GM12878 (cell line): ENCODE data around the gene LRP1B. TPM values are rescaled to one million over a fixed set of nuclear protein-coding genes. Genes with fewer than 3 reads are reported as not detected.

ENCODE experiments used
- ATAC-seq: fragments of 200-7000 bp; cut with Tn5 transposase; 3 replicates; pipeline ENCODE4 v1.9.1; 2020; ENCODE audit warnings: mild to moderate bottlenecking, moderate library complexity
- BruUV-seq: library from RNA; stranded (reverse); fragments of 400-500 nt; replicated peaks from 2 replicates; lab custom pipeline; 2021; lab: Mats Ljungman, UMichigan
- CTCF ChIA-PET: fragments of 300-600 bp; sonication (Branson Sonifier 250); formaldehyde crosslinking; extraction: SDS; loops from one replicate; lab custom pipeline; 2021; ENCODE audit warnings: inconsistent platforms; lab: Yijun Ruan, JAX
- POLR2A ChIA-PET: fragments of 350-600 bp; formaldehyde crosslinking; extraction: SDS; loops from one replicate; lab custom pipeline; 2021; ENCODE audit warnings: inconsistent platforms; lab: Charles Lee
- RAD21 ChIA-PET: fragments of 300-600 bp; sonication (Branson Sonifier 250); formaldehyde crosslinking; loops from one replicate; lab custom pipeline; 2023; ENCODE audit warnings: antibody characterized with exemption; ENCODE audit not compliant: unreplicated experiment; lab: Charles Lee
- SMC1A ChIA-PET: fragments of 300-600 bp; sonication (Branson Sonifier 250); formaldehyde crosslinking; loops from one replicate; lab custom pipeline; 2023; ENCODE audit not compliant: unreplicated experiment, uncharacterized antibody; lab: Charles Lee
- DNase-seq: peaks from one replicate; pipeline ENCODE4 v3.0.0-alpha.2; 2011; ENCODE audit warnings: low read depth, low spot score
- FAIRE-seq: peaks from 3 replicates; lab custom pipeline; 2011; peaks lifted over from hg19 to GRCh38; lab: Jason Lieb, UNC
- H2AFZ ChIP-seq: 2 replicates; pipeline ENCODE4 v1.6.0; 2011; ENCODE audit warnings: low read depth, low read length, control low read depth; ENCODE audit not compliant: control insufficient read depth
- H3K27ac ChIP-seq: 2 replicates; pipeline ENCODE4 v1.5.1; 2011; ENCODE audit warnings: control low read depth; ENCODE audit not compliant: control insufficient read depth, insufficient read depth
- H3K27me3 ChIP-seq, 2 experiments: replicated peaks in 1 of 2; 2 replicates each; pipeline versions ENCODE4 v1.6.0 to v1.6.1; 2011; ENCODE audit warnings: low read length in 1 of 2; ENCODE audit not compliant: control insufficient read depth in 2 of 2, insufficient read depth in 2 of 2
- H3K36me3 ChIP-seq, 2 experiments: 2 replicates each; pipeline ENCODE4 v1.5.1; 2011; ENCODE audit warnings: low read length in 1 of 2; ENCODE audit not compliant: control insufficient read depth in 2 of 2, insufficient read depth in 2 of 2
- H3K4me1 ChIP-seq: 2 replicates; pipeline ENCODE4 v1.6.1; 2011; ENCODE audit warnings: mild to moderate bottlenecking, low read length, moderate library complexity, mixed read lengths; ENCODE audit not compliant: control insufficient read depth, insufficient read depth
- H3K4me2 ChIP-seq: 2 replicates; pipeline ENCODE4 v1.6.0; 2011; ENCODE audit warnings: control low read depth; ENCODE audit not compliant: control insufficient read depth, insufficient read depth
- H3K4me3 ChIP-seq: fragments of 200-600 bp; sonication (generic); 2 replicates; pipeline ENCODE4 v1.5.1; 2016
- H3K79me2 ChIP-seq: 2 replicates; pipeline ENCODE4 v1.6.0; 2011; ENCODE audit warnings: low read length; ENCODE audit not compliant: control insufficient read depth, insufficient read depth
- H3K9ac ChIP-seq: 2 replicates; pipeline ENCODE4 v1.8.0; 2011; ENCODE audit warnings: low read length, control low read depth, mixed read lengths; ENCODE audit not compliant: control insufficient read depth, insufficient read depth
- H3K9me3 ChIP-seq: replicated peaks from 3 replicates; pipeline ENCODE4 v1.5.1; 2011; ENCODE audit warnings: mild to moderate bottlenecking, low read length; ENCODE audit not compliant: control insufficient read depth, insufficient read depth
- H4K20me1 ChIP-seq: 2 replicates; pipeline ENCODE4 v1.6.0; 2011; ENCODE audit not compliant: control insufficient read depth, insufficient read depth
- CUX1 ChIP-seq: IDR thresholded peaks from 2 replicates; pipeline ENCODE4 v1.6.1; 2012; ENCODE audit warnings: improper control_type of control experiment, low read depth, low read length; ENCODE audit not compliant: insufficient replicate concordance
- POLR2AphosphoS2 ChIP-seq: IDR thresholded peaks from 2 replicates; pipeline ENCODE4 v1.6.1; 2011; ENCODE audit warnings: low read depth, mild to moderate bottlenecking, low read length, improper control_type of control experiment, moderate library complexity
- ZBTB33 ChIP-seq: fragments of 450-650 bp; IDR thresholded peaks from 2 replicates; pipeline ENCODE4 v1.6.1; 2017; ENCODE audit warnings: mild to moderate bottlenecking
- WGBS: methylation state at CpG from one replicate; pipeline ENCODE4 v1.1.6; 2016; ENCODE audit warnings: low lambda C conversion rate; ENCODE audit not compliant: insufficient replicate concordance, insufficient coverage; ENCODE audit errors: missing lambda C conversion rate; 5-methylcytosine and 5-hydroxymethylcytosine counted together
- in situ Hi-C: fragments of 300-500 bp; cut with MboI; formaldehyde crosslinking; loops from 9 replicates; pipeline ENCODE4 v1.14.3; 2018; ENCODE audit warnings: mixed read lengths
- intact Hi-C: fragments of 100-400 bp; cut with micrococcal nuclease; formaldehyde crosslinking; loops from one replicate; pipeline ENCODE4 v1.14.2; 2022; ENCODE audit not compliant: unreplicated experiment
- polyA plus RNA-seq, 11 experiments: library from polyadenylated mRNA; depleted of rRNA in 4 of 11; unstranded in 6 of 11; stranded (reverse) in 5 of 11; fragments of >200 nt; fragmentation: Nextera tagmentation in 4 of 11; fragmentation: Illumina TruSeq in 1 of 11; extraction: Ambion mirVana in 4 of 11; extraction: Trizol in 1 of 11; gene quantifications; 1 replicate in 1 of 11; 2 replicates in 10 of 11; pipeline versions ENCODE4 v1.2.1 to v1.2.3, GENCODE V29; 2011 to 2016; ENCODE audit warnings: inconsistent platforms in 2 of 11, missing spikeins in 2 of 11, low read depth in 1 of 11
- total RNA-seq, 4 experiments: library from RNA; depleted of rRNA in 3 of 4; stranded (reverse); fragments of >200 nt in 3 of 4; fragmentation: Illumina TruSeq in 1 of 4; extraction: Trizol in 1 of 4; gene quantifications; 2 replicates each; pipeline versions ENCODE4 v1.2.1 to v1.2.3, GENCODE V29; 2013 to 2021

Gene LRP1B
- total and polyA plus RNA-seq, 10 of the 15 experiments (the other 5 are each of a cell fraction or from before 2014, with no cell fraction given) = under 0.01 to 0.06 (median 0.03) TPM; not detected in 5

- TF ChIP-seq POLR2AphosphoS2 (no peak), ZBTB33 (no peak)
These were observed 1115.3 kb downstream of the LRP1B start (continued) for GRCh38 chr2:141015341-141016047.

DNA sequence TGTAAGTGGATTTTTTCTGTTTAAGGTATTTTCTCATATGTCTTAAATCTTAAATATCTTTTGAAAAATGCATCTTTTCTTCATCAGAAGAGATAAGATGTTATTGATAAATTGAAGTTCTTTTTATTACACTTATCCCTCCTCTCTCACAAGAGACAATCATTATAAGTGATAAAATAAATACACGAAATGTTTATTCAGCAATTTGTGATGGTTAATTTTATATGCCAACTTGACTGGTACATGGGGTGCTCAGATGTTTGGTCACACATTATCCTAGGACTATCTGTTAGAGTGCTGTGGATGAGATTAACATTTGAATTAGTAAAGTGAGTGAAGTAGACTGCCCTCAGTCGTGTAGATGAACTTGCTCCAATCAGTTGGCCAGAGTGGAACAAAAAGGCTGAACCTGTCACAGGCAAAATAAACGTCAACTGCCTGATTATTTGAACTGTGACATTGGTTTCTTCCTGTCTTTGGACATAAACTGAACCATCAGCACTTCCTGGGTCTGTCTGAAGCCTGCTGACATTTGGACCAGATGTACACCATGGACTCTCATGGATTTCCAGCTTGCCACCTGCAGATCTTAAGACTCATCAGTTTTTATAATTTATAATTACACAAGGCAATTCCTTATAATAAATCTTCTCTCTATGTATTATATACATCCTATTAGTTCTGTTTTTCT lies 1126.7 kb downstream of the LRP1B start:
- no peaks in the 10 kb centered on the region for H3K4me1 ChIP-seq
- no peaks in the 10 kb centered on the region for H4K20me1 ChIP-seq
- no peak for DNase-seq
- FAIRE-seq = no peak
- RAD21 ChIA-PET = no interaction called here
- SMC1A ChIA-PET = no interaction called here
- H3K27me3 ChIP-seq = no peaks in the 10 kb centered on the region
- POLR2A ChIA-PET = no interaction called here
- no peak overlapping the region for H3K4me2 ChIP-seq
- TF ChIP-seq CUX1 = no peak
- in situ Hi-C loops (no loop called here), intact Hi-C loops (no loop called here)
- CTCF ChIA-PET = no interaction called here
- no TSS peak for BruUV-seq
- H2AFZ ChIP-seq = no peak overlapping the region
- no peaks in the 10 kb centered on the region for H3K36me3 ChIP-seq
- no peak overlapping the region for H3K4me3 ChIP-seq
- H3K27ac ChIP-seq = no peak overlapping the region
- ATAC-seq = no peak
- no peaks in the 10 kb centered on the region for H3K9me3 ChIP-seq
- WGBS = 0% methylated on average over 3 of the region's 3 CpGs
- no peak overlapping the region for H3K9ac ChIP-seq
- H3K79me2 ChIP-seq = no peaks in the 10 kb centered on the region
